ENCODE data around the gene NFKBIE. TPM values are rescaled to one million over a fixed set of nuclear protein-coding genes. Genes with fewer than 3 reads are reported as not detected.

Gene NFKBIE
- total and polyA plus RNA-seq, 2 donors (not counting 1 experiment from before 2014, with no cell fraction given) = 46.5 to 90.0 TPM

GRCh38 chr6:44257753-44258324, 7.5 kb downstream of the NFKBIE start:
- Mint-ChIP-seq H3K9me3 (ENCODE audit: insufficient read depth) (no peaks in the 10 kb centered on the region), H3K4me3 (peak overlapping the region; percentile 88), H3K27me3 (no peaks in the 10 kb centered on the region), H3K27ac (peak overlapping the region; percentile 100), H3K4me1 (peaks cover 92% of the 10 kb centered on the region)
- peaks cover 34% of the 10 kb centered on the region for H3K79me2 ChIP-seq (ENCODE audit: control insufficient read depth, insufficient read depth, low read length)
- peak overlapping the region; percentile 96 for H3K9ac ChIP-seq (ENCODE audit: low read length)
- H3K36me3 ChIP-seq (replicated peaks in 1 of 2; ENCODE audit: control extremely low read depth in 1 of 2, control insufficient read depth in 1 of 2, extremely low read depth in 1 of 2, insufficient read depth in 2 of 2, low read length in 1 of 2) = peaks cover 4 to 75% of the 10 kb centered on the region in 2 experiments
- peak overlapping the region in 4 of 5 experiments; percentile 18 to 93 (median 91) for H3K4me3 ChIP-seq (ENCODE audit: control extremely low read depth in 1 of 5, extremely low read depth in 1 of 5, insufficient read depth in 1 of 5, low read depth in 2 of 5, low read length in 4 of 5)
- DNase-seq (peak; percentile 88), ATAC-seq (ENCODE audit: low read depth) (peak; percentile 11)
- intact Hi-C loops (cut with micrococcal nuclease) = loop anchor here (1.0 to 5.0 kb wide), 3 partner anchors 7 to 631 kb away; partner anchors contain the start of genes GTPBP2, HSP90AB1 and NFKBIE
- H3K9me3 ChIP-seq (ENCODE audit: control extremely low read depth in 1 of 3, control insufficient read depth in 2 of 3, insufficient read depth in 1 of 3, low read length in 2 of 3) = no peaks in the 10 kb centered on the region
- TF ChIP-seq, protein P1, sequence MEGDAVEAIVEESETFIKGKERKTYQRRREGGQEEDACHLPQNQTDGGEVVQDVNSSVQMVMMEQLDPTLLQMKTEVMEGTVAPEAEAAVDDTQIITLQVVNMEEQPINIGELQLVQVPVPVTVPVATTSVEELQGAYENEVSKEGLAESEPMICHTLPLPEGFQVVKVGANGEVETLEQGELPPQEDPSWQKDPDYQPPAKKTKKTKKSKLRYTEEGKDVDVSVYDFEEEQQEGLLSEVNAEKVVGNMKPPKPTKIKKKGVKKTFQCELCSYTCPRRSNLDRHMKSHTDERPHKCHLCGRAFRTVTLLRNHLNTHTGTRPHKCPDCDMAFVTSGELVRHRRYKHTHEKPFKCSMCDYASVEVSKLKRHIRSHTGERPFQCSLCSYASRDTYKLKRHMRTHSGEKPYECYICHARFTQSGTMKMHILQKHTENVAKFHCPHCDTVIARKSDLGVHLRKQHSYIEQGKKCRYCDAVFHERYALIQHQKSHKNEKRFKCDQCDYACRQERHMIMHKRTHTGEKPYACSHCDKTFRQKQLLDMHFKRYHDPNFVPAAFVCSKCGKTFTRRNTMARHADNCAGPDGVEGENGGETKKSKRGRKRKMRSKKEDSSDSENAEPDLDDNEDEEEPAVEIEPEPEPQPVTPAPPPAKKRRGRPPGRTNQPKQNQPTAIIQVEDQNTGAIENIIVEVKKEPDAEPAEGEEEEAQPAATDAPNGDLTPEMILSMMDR (IDR thresholded peaks at IDR 0.05) = peak; percentile 5
- TF ChIP-seq EZH2 (IDR thresholded peaks at IDR 0.05; ENCODE audit: borderline replicate concordance, insufficient read depth, low read depth, low read length, poor library complexity, severe bottlenecking) = no peak
- H3K27ac ChIP-seq (ENCODE audit: low read length in 2 of 2) = peak overlapping the region; percentile 83 to 98
- POLR2A ChIA-PET = interaction anchor here (1.7 to 4.3 kb wide), 2 partner anchors 11 to 34 kb away, joined by 11 to 87 read pairs; partner anchors contain the start of genes HSP90AB1 and SLC29A1
- peaks cover 54% of the 10 kb centered on the region for H4K20me1 ChIP-seq (ENCODE audit: control insufficient read depth, insufficient read depth, low read length, poor library complexity, severe bottlenecking)
- 21% methylated on average over 12 of the region's 15 CpGs for WGBS (ENCODE audit: insufficient coverage)
- H3K4me2 ChIP-seq (replicated peaks; ENCODE audit: low read depth, low read length, poor library complexity, severe bottlenecking) = peak overlapping the region; percentile 97
- H2AFZ ChIP-seq (ENCODE audit: insufficient read depth, low read depth, low read length, poor library complexity, severe bottlenecking) = peak overlapping the region; percentile 67
- no peaks in the 10 kb centered on the region for H3K27me3 ChIP-seq (replicated peaks in 1 of 4; ENCODE audit: control extremely low read depth in 1 of 4, control insufficient read depth in 3 of 4, insufficient read depth in 4 of 4, low read length in 3 of 4)
- CTCF ChIA-PET = interaction anchor here (1.3 to 5.0 kb wide), 4 partner anchors 10 to 80 kb away, joined by 4 to 68 read pairs (median 18); partner anchors contain the start of genes AARS2 and HSP90AB1
- H3K4me1 ChIP-seq (ENCODE audit: control insufficient read depth in 2 of 2, insufficient read depth in 2 of 2, low read length in 2 of 2) = peaks cover 63 to 87% of the 10 kb centered on the region in 2 donors
